HG03060 (cell line): ENCODE measurements around the gene TELO2.

Source experiments
- ATAC-seq: cut with Tn5 transposase; IDR thresholded peaks from one replicate; pipeline ENCODE4 v1.9.1; 2021; ENCODE audit warnings: low read depth, moderate number of reproducible peaks; ENCODE audit not compliant: unreplicated experiment

TELO2 gene

GRCh38 chr16:1533443-1533951, 40.3 kb downstream of the TELO2 start, which contains the start of gene TMEM204:
Gene TMEM204 (plus strand): TSS chr16:1533666. CDS start chr16:1534276, 610 bp downstream.
- ATAC-seq, result no peak

GRCh38 chr16:1534021-1535020, 41.2 kb downstream of the TELO2 start:
- no peak for ATAC-seq

- no peak for ATAC-seq
Measured at GRCh38 chr16:1535391-1536291, 42.5 kb downstream of the TELO2 start.

GRCh38 chr16:1536601-1537000, 43.4 kb downstream of the TELO2 start:
- no peak for ATAC-seq

DNA sequence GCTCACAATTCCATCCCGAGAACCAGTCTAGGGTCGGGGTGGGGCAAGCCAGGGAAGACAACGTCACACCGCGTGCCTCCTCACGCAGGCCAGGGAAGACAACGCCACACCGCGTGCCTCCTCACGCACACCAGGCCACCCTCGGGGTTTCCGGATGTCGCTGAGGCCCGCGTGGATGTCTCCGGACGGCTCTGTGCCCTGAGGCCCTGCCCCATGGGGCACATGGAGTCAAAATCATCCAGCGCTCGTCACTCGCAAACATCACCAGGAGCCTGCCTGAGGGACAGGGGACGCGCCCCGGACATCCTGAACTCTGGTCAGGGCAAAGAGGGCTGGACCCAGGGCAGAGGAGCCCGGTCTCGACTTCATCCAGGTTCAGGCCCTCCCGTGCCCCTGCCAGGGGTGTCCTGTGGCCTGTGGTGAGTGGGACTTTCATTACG, 44.0 kb downstream of the TELO2 start:
- ATAC-seq, result no peak

DNA sequence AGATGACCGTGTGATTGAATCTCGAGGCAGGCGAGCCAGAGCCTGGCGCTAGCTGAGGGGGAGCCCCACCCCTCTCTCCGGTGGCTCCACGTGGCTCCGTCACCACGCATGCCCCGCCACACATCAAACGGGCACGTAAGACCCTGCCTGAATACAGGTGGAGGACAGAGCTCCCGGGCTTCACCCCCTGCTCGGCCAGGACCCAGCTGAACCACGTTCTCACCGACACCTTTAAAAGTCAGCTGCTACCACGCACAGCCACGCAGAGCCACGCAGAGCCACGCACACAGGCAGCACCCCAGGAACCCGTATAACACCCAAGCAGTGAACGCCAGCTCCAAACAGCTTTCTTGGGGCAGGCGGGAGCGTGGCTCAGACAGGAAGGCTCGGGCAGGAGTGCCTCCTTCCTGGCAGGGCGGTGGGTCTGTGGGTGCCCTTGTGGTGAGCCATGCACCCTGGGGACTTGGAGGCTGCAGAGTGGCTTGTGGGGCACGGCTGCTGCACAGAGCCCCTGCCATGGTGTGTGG, 44.7 kb downstream of the TELO2 start:
- ATAC-seq, result no peak

GRCh38 chr16:1538804-1539520, 45.8 kb downstream of the TELO2 start:
- no peak for ATAC-seq

DNA sequence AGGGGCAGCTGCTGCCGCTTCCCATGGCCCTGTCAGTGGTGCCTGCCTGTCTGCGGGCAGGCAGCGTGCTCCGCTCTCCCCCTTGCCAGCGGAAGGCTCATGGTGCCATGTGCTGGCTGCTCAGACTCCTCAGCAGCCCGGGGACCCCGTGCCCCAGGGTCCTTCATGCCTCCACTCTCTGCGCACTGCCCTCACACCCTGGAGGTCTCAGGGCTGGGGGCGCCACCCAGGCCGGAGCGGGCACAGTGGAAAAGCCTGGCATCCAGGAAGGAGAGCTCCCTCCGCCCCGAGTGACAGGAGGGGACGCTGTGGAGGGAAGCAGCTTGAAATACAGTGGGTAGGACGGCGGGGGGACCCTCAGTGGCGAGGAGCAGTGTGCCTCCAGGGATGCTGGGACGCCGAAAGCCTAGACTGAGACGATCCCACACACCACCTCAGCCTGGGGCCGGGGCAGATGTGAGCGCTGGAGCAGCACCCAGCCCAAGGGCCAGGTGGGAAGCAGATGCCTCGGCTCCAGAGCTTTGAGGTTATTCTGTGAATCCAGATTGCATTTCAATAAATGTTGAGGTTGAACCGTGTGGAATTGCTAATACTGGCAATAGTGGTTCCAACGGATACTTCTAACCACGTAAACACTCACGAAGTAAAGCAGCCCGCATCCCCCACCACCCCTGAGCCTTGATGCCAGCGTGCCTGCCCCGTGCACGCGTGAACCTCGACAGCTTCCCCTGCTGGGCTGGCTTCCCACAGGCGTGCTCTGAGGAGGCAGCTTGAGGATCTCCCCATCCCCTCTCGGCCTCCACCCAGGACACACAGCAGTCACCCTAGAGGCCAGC, 46.8 kb downstream of the TELO2 start:
- no peak for ATAC-seq

DNA sequence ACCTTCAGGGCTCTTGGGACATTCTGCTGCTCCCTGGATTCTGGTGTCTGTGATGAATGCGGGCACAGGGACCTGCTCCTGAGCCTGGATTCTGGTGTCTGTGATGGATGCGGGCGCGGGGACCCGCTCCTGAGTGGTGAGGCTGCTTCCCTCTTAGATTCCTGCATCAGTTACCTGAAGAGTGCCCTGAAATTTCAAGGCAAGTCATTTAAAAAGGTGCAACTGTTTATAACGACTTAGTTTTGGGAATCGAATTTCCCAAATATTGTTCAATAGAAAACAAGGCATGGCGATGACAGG, 47.3 kb downstream of the TELO2 start:
- ATAC-seq, result no peak

DNA sequence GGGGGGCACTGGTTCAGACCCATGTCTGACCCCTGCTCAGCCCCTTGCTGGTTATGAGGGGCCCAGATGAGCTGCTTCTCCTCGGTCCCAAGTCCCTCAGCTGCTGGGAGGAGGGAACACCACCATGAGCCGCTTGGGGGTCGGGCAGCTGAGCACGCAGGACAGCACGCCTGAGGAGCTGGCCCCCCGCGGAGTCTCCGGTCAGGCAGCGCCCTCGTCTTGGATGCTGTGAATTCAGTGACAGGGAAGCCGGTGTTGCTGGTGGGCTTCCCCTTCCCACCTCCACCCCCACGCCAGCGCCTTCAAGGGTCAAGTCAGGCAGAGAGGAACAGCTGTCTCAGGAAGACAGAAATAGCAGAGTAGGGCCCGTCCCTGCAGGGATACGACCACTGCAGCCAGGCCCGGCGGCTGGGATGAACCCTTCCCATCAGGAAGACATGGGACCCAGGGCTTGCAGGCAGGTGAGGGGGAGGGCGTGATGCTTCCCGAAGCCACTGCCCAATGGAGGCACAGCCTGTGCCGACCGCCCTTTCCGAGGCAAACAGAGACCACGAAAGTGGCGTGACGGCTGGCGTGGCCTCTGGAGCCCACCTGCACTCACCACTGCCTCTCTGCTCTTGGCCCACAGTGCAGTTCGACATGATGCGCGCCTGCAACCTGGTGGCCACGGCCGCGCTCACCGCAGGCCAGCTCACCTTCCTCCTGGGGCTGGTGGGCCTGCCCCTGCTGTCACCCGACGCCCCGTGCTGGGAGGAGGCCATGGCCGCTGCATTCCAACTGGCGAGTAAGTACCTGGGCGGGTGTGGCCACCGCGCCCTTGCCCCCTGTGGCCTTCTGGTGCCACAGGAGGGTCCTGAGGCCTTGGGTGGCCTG, 48.4 kb downstream of the TELO2 start:
- no peak for ATAC-seq

- ATAC-seq, result no peak
Measured at GRCh38 chr16:1542166-1542500, 49.0 kb downstream of the TELO2 start.

GRCh38 chr16:1542533-1542932, 49.4 kb downstream of the TELO2 start:
- no peak for ATAC-seq

GRCh38 chr16:1543085-1543896, 50.1 kb downstream of the TELO2 start:
- ATAC-seq, result no peak

DNA sequence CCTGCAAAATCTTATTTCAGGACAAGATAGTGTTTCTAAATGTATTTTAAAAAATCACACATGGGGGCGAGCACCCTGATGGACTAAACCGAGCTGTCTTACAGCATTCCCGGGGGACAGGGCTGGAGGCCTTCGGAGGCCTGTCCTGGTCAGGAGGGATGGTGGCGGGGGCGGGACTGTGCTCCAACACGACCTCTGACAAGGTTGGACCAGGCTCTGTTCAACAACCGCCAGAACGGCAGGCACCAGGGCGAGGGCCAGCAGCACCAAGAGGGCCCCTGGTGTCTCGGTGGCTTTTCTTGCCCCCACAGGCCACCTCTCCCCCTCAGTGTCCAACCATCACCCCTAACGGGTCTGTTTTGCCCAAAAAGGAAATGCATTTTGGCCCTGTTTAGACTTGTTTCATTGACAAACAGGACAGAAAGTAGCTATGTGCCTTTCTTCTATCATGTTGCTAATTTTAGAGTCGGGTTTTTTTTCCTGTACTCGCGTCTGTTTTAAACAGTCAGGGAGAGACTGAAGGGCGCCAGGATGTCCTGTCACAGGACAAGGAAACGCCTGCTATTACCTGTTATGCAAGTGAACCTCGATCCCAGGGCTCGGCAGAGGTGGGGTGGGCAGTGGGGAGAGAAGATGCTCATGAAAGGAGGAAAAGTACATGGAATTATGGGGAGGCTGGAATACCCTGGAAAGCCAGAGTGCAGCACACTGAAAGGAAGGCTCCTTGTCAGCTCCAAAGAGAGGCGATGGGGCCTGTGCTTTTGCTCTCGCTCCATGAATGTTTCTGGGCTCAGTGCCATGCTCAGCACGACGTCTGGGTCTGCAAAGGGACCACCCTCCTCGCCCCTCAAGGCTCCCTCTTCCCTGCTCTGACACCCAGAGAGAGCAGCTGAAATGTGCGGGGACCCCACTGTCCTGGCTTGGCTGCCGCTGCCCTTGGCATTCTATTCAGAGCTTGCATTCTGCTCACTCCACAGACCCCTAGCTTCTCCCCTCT, 52.2 kb downstream of the TELO2 start:
- ATAC-seq, result no peak

- no peak for ATAC-seq
Measured at GRCh38 chr16:1546430-1546829, 53.3 kb downstream of the TELO2 start.

- ATAC-seq, result no peak
Measured at GRCh38 chr16:1548233-1548632, 55.1 kb downstream of the TELO2 start.
